A549 (cell line): ENCODE measurements around the gene PTPRF. TPM values are rescaled to one million over a fixed set of nuclear protein-coding genes. Genes with fewer than 3 reads are reported as not detected.
A peak's percentile ranks its signal among the peaks of the same experiment; 100 is the strongest.

ENCODE experiments used
- ATAC-seq, 2 experiments: fragments of 200-7000 bp in 1 of 2; fragments of >200 bp in 1 of 2; cut with Nextera tagmentation in 1 of 2; cut with Tn5 transposase in 1 of 2; 3 replicates each; pipeline versions ENCODE4 v1.8.0 to v1.9.1; 2018 to 2020; ENCODE audit warnings: mild to moderate bottlenecking in 1 of 2, moderate library complexity in 1 of 2
- CTCF ChIA-PET: fragments of 300-600 bp; sonication (Branson Sonifier 250); formaldehyde crosslinking; extraction: SDS; loops from one replicate; lab custom pipeline; 2021; ENCODE audit warnings: antibody characterized with exemption, inconsistent platforms; lab: Yijun Ruan, JAX
- POLR2A ChIA-PET: fragments of 350-600 bp; formaldehyde crosslinking; extraction: SDS; loops from one replicate; lab custom pipeline; 2021; ENCODE audit warnings: antibody characterized with exemption, inconsistent platforms; lab: Yijun Ruan, JAX
- DNase-seq, 2 experiments: peaks; one replicate each; pipeline versions ENCODE4 v3.0.0 to v3.0.0-alpha.2; 2011 to 2016; ENCODE audit warnings: low read depth in 1 of 2, low spot score in 1 of 2
- FAIRE-seq: peaks from 2 replicates; lab custom pipeline; 2011; peaks lifted over from hg19 to GRCh38; lab: Jason Lieb, UNC
- H3K27ac ChIP-seq, 2 experiments: fragments of >200 bp; sonication (Bioruptor Twin); formaldehyde crosslinking; 3 replicates each; pipeline ENCODE4 v1.5.1; 2016 to 2017
- H3K4me1 ChIP-seq: fragments of >200 bp; sonication (Bioruptor Twin); formaldehyde crosslinking; 3 replicates; pipeline ENCODE4 v1.6.1; 2016
- H3K4me2 ChIP-seq: fragments of >200 bp; sonication (Bioruptor Twin); formaldehyde crosslinking; 3 replicates; pipeline ENCODE4 v1.6.1; 2016
- H3K4me3 ChIP-seq: fragments of >200 bp; sonication (Bioruptor Twin); formaldehyde crosslinking; 3 replicates; pipeline ENCODE4 v1.5.1; 2016
- H3K9me3 ChIP-seq: fragments of >200 bp; sonication (Bioruptor Twin); formaldehyde crosslinking; 3 replicates; pipeline ENCODE4 v1.6.1; 2016
- BHLHE40 ChIP-seq: IDR thresholded peaks from 2 replicates; pipeline ENCODE4 v1.6.1; 2012; ENCODE audit warnings: low read depth, low read length, inconsistent platforms
- CEBPB ChIP-seq, 2 experiments: fragments of >200 bp in 1 of 2; sonication (Bioruptor Twin) in 1 of 2; formaldehyde crosslinking in 1 of 2; IDR thresholded peaks; 2 replicates each; pipeline ENCODE4 v1.6.1; 2012 to 2016
- ESRRA ChIP-seq: fragments of 150-350 bp; IDR thresholded peaks from 2 replicates; pipeline ENCODE4 v1.6.1; 2014; ENCODE audit warnings: mild to moderate bottlenecking, low read length, borderline replicate concordance
- FOSB ChIP-seq: fragments of 250-450 bp; sonication (Bioruptor Pico); IDR thresholded peaks from 2 replicates; pipeline ENCODE4 v1.5.0; 2020; ENCODE audit warnings: mild to moderate bottlenecking, moderate library complexity
- FOXS1 ChIP-seq: fragments of 250-450 bp; sonication (Bioruptor Pico); IDR thresholded peaks from 2 replicates; pipeline ENCODE4 v1.5.0; 2020; ENCODE audit warnings: mild to moderate bottlenecking, moderate library complexity
- HOXA7 ChIP-seq: fragments of 250-450 bp; sonication (Bioruptor Pico); IDR thresholded peaks from 2 replicates; pipeline ENCODE4 v1.5.0; 2020; ENCODE audit warnings: mild to moderate bottlenecking, moderate library complexity
- HOXB5 ChIP-seq: fragments of 250-450 bp; sonication (Bioruptor Pico); IDR thresholded peaks from 2 replicates; pipeline ENCODE4 v1.5.0; 2020; ENCODE audit warnings: mild to moderate bottlenecking, moderate library complexity
- JUN ChIP-seq, 2 experiments: fragments of >200 bp; sonication (Bioruptor Twin); formaldehyde crosslinking; IDR thresholded peaks; 2 replicates in 1 of 2; 3 replicates in 1 of 2; pipeline ENCODE4 v1.6.1; 2016 to 2017
- JUNB ChIP-seq: fragments of >200 bp; sonication (Bioruptor Twin); formaldehyde crosslinking; IDR thresholded peaks from 2 replicates; pipeline ENCODE4 v1.6.1; 2016
- KDM5A ChIP-seq: fragments of 200-600 bp; sonication (generic); IDR thresholded peaks from 2 replicates; pipeline ENCODE4 v1.6.1; 2016; ENCODE audit warnings: antibody characterized with exemption, mild to moderate bottlenecking
- NFE2L2 ChIP-seq: fragments of 150-350 bp; conservative IDR thresholded peaks from 2 replicates; pipeline ENCODE4 v1.6.1; 2014; ENCODE audit warnings: low read length
- NR3C1 ChIP-seq: fragments of >200 bp; sonication (Bioruptor Twin); formaldehyde crosslinking; IDR thresholded peaks from 3 replicates; pipeline ENCODE4 v1.6.1; 2017
- POLR2A ChIP-seq: IDR thresholded peaks from 2 replicates; pipeline ENCODE4 v1.6.1; 2012; ENCODE audit warnings: mild to moderate bottlenecking, low read length
- POLR2AphosphoS2 ChIP-seq: conservative IDR thresholded peaks from 2 replicates; pipeline ENCODE4 v1.6.1; 2012; ENCODE audit warnings: low read length, improper control_type of control experiment, inconsistent platforms
- RCOR1 ChIP-seq: fragments of 150-350 bp; IDR thresholded peaks from 2 replicates; pipeline ENCODE4 v1.6.1; 2014; ENCODE audit warnings: antibody characterized with exemption, low read length, low read depth
- RFX5 ChIP-seq: fragments of 450-650 bp; IDR thresholded peaks from 2 replicates; pipeline ENCODE4 v1.7.1; 2014; ENCODE audit warnings: antibody characterized with exemption, mild to moderate bottlenecking, moderate library complexity
- RNF2 ChIP-seq: fragments of 200-600 bp; sonication (generic); IDR thresholded peaks from 2 replicates; pipeline ENCODE4 v1.6.1; 2016; ENCODE audit warnings: low read depth, mild to moderate bottlenecking, antibody characterized with exemption, moderate library complexity, borderline replicate concordance
- TFCP2L1 ChIP-seq: fragments of 250-450 bp; sonication (Bioruptor Pico); IDR thresholded peaks from 2 replicates; pipeline ENCODE4 v1.5.0; 2021; ENCODE audit warnings: mild to moderate bottlenecking
- TP53 ChIP-seq: fragments of 250-450 bp; sonication (Bioruptor Pico); IDR thresholded peaks from 2 replicates; pipeline ENCODE4 v1.5.0; 2021; ENCODE audit warnings: mild to moderate bottlenecking, moderate library complexity
- ZC3H11A ChIP-seq: fragments of 450-650 bp; IDR thresholded peaks from 2 replicates; pipeline ENCODE4 v1.6.1; 2014; ENCODE audit warnings: antibody characterized with exemption, mild to moderate bottlenecking
- ZNF302 ChIP-seq: fragments of 250-450 bp; sonication (Bioruptor Pico); IDR thresholded peaks from 2 replicates; pipeline ENCODE4 v1.9.0; 2021; ENCODE audit warnings: inconsistent platforms, mild to moderate bottlenecking, moderate library complexity
- WGBS: methylation state at CpG from one replicate; pipeline ENCODE4 v1.1.6; 2017; ENCODE audit errors: missing lambda C conversion rate; 5-methylcytosine and 5-hydroxymethylcytosine counted together
- polyA plus RNA-seq, 4 experiments: library from polyadenylated mRNA; depleted of rRNA in 3 of 4; stranded (reverse); fragments of >200 nt; fragmentation: RNase III in 1 of 4; extraction: RNeasy Plus Mini Kit Qiagen cat#74134 plus additional on column Dnase treatment in 1 of 4; gene quantifications; 2 replicates in 3 of 4; 3 replicates in 1 of 4; pipeline ENCODE4 v1.2.3, GENCODE V29; 2011 to 2017
- TF ChIP-seq, protein P1 (sequence below): fragments of 150-350 bp; IDR thresholded peaks from 2 replicates; pipeline ENCODE4 v1.6.1; 2014; ENCODE audit warnings: low read depth, mild to moderate bottlenecking, low read length
- TF ChIP-seq, protein P2 (sequence below): fragments of 250-450 bp; sonication (Bioruptor Pico); IDR thresholded peaks from 2 replicates; pipeline ENCODE4 v1.5.0; 2021; ENCODE audit warnings: mild to moderate bottlenecking, moderate library complexity, borderline replicate concordance
- TF ChIP-seq, protein P3 (sequence below): IDR thresholded peaks from 2 replicates; pipeline ENCODE4 v1.6.1; 2012
- TF ChIP-seq, protein P4 (sequence below): fragments of 200-600 bp; sonication (generic); IDR thresholded peaks from 2 replicates; pipeline ENCODE4 v1.6.1; 2016; ENCODE audit warnings: antibody characterized with exemption, mild to moderate bottlenecking, moderate library complexity
- TF ChIP-seq, protein P5 (sequence below): fragments of >200 bp; sonication (Bioruptor Twin); formaldehyde crosslinking; IDR thresholded peaks from 2 replicates; pipeline ENCODE4 v1.6.1; 2016
- TF ChIP-seq, protein P6 (sequence below): fragments of >200 bp; sonication (Bioruptor Twin); formaldehyde crosslinking; IDR thresholded peaks from 3 replicates; pipeline ENCODE4 v1.5.1; 2016

The PTPRF gene
- polyA plus RNA-seq, 2 of the 4 experiments (the other 2 are of a cell fraction), result 68.5 to 96.5 TPM

DNA sequence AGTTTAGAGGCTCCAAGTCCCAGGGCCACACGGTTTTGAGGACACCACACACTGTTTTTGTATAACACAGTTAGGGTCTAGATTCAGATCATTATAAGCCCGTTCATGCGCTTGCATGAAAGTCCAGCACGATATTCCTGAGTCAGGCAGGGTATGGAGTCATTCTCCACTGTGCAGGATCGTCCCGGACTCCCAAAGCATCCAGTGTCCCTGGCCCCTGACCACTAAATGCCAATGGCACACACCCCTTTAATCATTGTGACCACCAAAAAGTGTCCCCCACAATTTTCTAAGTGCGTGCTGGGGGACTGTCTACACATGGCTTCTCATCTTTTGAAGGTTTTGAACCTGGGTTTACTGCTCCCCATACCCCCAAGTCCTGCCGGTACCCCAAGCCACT is 27.1 kb upstream of the PTPRF start:
- Histone ChIP-seq H3K9me3 (no peaks in the 10 kb centered on the region), H3K4me3 (no peak overlapping the region), H3K27ac (no peak overlapping the region), H3K4me2 (no peak overlapping the region), H3K4me1 (peaks cover 11% of the 10 kb centered on the region; the same call in 2 of the 3 replicates)
- 85% methylated on average over 8 of the region's 8 CpGs for WGBS
- FAIRE-seq (no peak), DNase-seq (no peak), ATAC-seq (no peak)
- ChIA-PET POLR2A (no interaction called here), CTCF (interaction anchor here (0.6 kb wide), 1 partner anchor 15 kb away, joined by 3 read pairs; no protein-coding TSS in a partner anchor)
- no peak for TF ChIP-seq ZC3H11A
- TF ChIP-seq JUNB, result no peak
- TF ChIP-seq, protein P1, sequence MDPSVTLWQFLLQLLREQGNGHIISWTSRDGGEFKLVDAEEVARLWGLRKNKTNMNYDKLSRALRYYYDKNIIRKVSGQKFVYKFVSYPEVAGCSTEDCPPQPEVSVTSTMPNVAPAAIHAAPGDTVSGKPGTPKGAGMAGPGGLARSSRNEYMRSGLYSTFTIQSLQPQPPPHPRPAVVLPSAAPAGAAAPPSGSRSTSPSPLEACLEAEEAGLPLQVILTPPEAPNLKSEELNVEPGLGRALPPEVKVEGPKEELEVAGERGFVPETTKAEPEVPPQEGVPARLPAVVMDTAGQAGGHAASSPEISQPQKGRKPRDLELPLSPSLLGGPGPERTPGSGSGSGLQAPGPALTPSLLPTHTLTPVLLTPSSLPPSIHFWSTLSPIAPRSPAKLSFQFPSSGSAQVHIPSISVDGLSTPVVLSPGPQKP, result no peak
- TF ChIP-seq, protein P2, sequence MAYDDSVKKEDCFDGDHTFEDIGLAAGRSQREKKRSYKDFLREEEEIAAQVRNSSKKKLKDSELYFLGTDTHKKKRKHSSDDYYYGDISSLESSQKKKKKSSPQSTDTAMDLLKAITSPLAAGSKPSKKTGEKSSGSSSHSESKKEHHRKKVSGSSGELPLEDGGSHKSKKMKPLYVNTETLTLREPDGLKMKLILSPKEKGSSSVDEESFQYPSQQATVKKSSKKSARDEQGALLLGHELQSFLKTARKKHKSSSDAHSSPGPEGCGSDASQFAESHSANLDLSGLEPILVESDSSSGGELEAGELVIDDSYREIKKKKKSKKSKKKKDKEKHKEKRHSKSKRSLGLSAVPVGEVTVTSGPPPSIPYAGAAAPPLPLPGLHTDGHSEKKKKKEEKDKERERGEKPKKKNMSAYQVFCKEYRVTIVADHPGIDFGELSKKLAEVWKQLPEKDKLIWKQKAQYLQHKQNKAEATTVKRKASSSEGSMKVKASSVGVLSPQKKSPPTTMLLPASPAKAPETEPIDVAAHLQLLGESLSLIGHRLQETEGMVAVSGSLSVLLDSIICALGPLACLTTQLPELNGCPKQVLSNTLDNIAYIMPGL (CRISPR knock-in tag), result no peak
- TF ChIP-seq, protein P3, sequence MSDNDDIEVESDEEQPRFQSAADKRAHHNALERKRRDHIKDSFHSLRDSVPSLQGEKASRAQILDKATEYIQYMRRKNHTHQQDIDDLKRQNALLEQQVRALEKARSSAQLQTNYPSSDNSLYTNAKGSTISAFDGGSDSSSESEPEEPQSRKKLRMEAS, result no peak
- TF ChIP-seq RCOR1, result no peak
- no peak for TF ChIP-seq FOXS1 (CRISPR knock-in tag)
- TF ChIP-seq NFE2L2, result no peak
- TF ChIP-seq BHLHE40, result no peak
- TF ChIP-seq FOSB (CRISPR knock-in tag), result no peak
- TF ChIP-seq, protein P4, sequence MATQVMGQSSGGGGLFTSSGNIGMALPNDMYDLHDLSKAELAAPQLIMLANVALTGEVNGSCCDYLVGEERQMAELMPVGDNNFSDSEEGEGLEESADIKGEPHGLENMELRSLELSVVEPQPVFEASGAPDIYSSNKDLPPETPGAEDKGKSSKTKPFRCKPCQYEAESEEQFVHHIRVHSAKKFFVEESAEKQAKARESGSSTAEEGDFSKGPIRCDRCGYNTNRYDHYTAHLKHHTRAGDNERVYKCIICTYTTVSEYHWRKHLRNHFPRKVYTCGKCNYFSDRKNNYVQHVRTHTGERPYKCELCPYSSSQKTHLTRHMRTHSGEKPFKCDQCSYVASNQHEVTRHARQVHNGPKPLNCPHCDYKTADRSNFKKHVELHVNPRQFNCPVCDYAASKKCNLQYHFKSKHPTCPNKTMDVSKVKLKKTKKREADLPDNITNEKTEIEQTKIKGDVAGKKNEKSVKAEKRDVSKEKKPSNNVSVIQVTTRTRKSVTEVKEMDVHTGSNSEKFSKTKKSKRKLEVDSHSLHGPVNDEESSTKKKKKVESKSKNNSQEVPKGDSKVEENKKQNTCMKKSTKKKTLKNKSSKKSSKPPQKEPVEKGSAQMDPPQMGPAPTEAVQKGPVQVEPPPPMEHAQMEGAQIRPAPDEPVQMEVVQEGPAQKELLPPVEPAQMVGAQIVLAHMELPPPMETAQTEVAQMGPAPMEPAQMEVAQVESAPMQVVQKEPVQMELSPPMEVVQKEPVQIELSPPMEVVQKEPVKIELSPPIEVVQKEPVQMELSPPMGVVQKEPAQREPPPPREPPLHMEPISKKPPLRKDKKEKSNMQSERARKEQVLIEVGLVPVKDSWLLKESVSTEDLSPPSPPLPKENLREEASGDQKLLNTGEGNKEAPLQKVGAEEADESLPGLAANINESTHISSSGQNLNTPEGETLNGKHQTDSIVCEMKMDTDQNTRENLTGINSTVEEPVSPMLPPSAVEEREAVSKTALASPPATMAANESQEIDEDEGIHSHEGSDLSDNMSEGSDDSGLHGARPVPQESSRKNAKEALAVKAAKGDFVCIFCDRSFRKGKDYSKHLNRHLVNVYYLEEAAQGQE, result no peak
- no peak for TF ChIP-seq ESRRA
- no peak for TF ChIP-seq HOXB5 (CRISPR knock-in tag)
- TF ChIP-seq ZNF302, result no peak

DNA sequence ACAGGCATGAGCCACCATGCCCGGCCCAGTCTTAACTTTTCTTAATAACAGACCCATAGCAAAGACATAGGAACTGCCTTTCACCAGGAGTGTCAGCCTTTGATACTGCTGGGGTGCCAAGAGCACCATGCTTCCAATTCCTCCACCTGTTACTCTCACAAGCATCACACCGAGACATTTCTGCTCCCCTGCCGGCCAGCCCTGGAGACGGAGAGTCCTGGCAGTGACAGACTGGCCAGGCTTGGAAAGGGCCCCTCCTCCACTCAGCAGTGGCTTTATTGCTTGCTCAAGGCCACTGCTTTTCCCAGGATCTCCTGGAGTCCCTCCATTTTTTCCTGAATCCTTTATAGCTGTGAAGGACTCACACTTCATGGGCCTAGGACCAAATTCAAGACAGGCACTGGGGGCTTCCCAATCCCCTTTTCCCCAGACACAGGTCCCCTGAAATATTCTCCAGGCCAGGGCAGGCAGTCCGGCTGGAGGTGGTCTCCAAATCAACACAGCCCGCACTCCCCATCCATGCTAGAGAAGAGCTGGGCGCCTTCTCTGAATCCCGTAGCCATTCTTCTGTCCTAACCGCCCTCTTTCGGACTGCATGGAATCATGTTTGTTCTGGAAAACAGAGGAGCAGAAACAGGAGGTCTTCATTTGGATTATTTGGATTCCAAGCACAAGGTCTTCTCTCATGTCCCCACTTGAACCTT is 25.5 kb upstream of the PTPRF start:
- Histone ChIP-seq H3K4me1 (peaks cover 11% of the 10 kb centered on the region; the same call in 2 of the 3 replicates), H3K9me3 (no peaks in the 10 kb centered on the region), H3K4me3 (no peak overlapping the region), H3K4me2 (no peak overlapping the region), H3K27ac (peak overlapping the region in 1 of 2 experiments; percentile 54; a peak in 2 of 6 replicates)
- TF ChIP-seq, protein P5, sequence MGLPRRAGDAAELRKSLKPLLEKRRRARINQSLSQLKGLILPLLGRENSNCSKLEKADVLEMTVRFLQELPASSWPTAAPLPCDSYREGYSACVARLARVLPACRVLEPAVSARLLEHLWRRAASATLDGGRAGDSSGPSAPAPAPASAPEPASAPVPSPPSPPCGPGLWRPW, result no peak
- no peak for TF ChIP-seq HOXA7 (CRISPR knock-in tag)
- TF ChIP-seq CEBPB (IDR thresholded peaks at IDR 0.05), result no peak
- no peak for TF ChIP-seq POLR2A
- TF ChIP-seq RFX5, result no peak
- TF ChIP-seq RCOR1, result no peak
- no peak for TF ChIP-seq NFE2L2
- no peak for TF ChIP-seq RNF2
- no peak for TF ChIP-seq TFCP2L1 (CRISPR knock-in tag)
- no peak for TF ChIP-seq NR3C1
- TF ChIP-seq, protein P6, sequence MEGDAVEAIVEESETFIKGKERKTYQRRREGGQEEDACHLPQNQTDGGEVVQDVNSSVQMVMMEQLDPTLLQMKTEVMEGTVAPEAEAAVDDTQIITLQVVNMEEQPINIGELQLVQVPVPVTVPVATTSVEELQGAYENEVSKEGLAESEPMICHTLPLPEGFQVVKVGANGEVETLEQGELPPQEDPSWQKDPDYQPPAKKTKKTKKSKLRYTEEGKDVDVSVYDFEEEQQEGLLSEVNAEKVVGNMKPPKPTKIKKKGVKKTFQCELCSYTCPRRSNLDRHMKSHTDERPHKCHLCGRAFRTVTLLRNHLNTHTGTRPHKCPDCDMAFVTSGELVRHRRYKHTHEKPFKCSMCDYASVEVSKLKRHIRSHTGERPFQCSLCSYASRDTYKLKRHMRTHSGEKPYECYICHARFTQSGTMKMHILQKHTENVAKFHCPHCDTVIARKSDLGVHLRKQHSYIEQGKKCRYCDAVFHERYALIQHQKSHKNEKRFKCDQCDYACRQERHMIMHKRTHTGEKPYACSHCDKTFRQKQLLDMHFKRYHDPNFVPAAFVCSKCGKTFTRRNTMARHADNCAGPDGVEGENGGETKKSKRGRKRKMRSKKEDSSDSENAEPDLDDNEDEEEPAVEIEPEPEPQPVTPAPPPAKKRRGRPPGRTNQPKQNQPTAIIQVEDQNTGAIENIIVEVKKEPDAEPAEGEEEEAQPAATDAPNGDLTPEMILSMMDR, result no peak
- no peak for TF ChIP-seq KDM5A
- no peak for TF ChIP-seq JUN (IDR thresholded peaks at IDR 0.05)
- TF ChIP-seq, protein P1, result no peak
- TF ChIP-seq JUNB, result no peak
- no peak for TF ChIP-seq TP53 (CRISPR knock-in tag)
- no peak for TF ChIP-seq POLR2AphosphoS2
- FAIRE-seq (no peak), DNase-seq (no peak), ATAC-seq (no peak)
- ChIA-PET CTCF (no interaction called here), POLR2A (no interaction called here)
- WGBS, result 86% methylated on average over 10 of the region's 10 CpGs
